T-helper 1 cell treated with Interleukin-12 subunit alpha and Interleukin-12 subunit beta and Interleukin-4 antibody, amounts not matched to agents 30 μg/mL and 1 μg/mL, for 36 hours (primary cell): ENCODE data around the gene WDR5.

ENCODE experiments used
- H3K27ac Mint-ChIP-seq: one replicate; pipeline ENCODE4 v1.8.0; 2021; ENCODE audit warnings: mild to moderate bottlenecking, mixed read lengths
- H3K27me3 Mint-ChIP-seq: one replicate; pipeline ENCODE4 v1.8.0; 2021; ENCODE audit warnings: low read depth, mixed read lengths
- H3K36me3 Mint-ChIP-seq: one replicate; pipeline ENCODE4 v1.8.0; 2021; ENCODE audit warnings: low read depth, mixed read lengths
- H3K4me1 Mint-ChIP-seq: one replicate; pipeline ENCODE4 v1.8.0; 2021; ENCODE audit warnings: low read depth, mixed read lengths
- H3K4me3 Mint-ChIP-seq: one replicate; pipeline ENCODE4 v1.8.0; 2021; ENCODE audit warnings: mild to moderate bottlenecking, moderate library complexity, mixed read lengths
- H3K9me3 Mint-ChIP-seq: one replicate; pipeline ENCODE4 v1.8.0; 2021; ENCODE audit warnings: mixed read lengths

The WDR5 gene

GRCh38 chr9:134171316-134172197 is 35.7 kb downstream of the WDR5 start:
- H3K4me1 Mint-ChIP-seq, result no peaks in the 10 kb centered on the region
- H3K27me3 Mint-ChIP-seq, result no peaks in the 10 kb centered on the region
- peaks cover 4% of the 10 kb centered on the region for H3K9me3 Mint-ChIP-seq
- no peak overlapping the region for H3K4me3 Mint-ChIP-seq
- no peak overlapping the region for H3K27ac Mint-ChIP-seq
- H3K36me3 Mint-ChIP-seq, result no peaks in the 10 kb centered on the region

- H3K36me3 Mint-ChIP-seq, result no peaks in the 10 kb centered on the region
- H3K27ac Mint-ChIP-seq, result no peak overlapping the region
- no peak overlapping the region for H3K4me3 Mint-ChIP-seq
- peaks cover 4% of the 10 kb centered on the region for H3K9me3 Mint-ChIP-seq
- no peaks in the 10 kb centered on the region for H3K27me3 Mint-ChIP-seq
- H3K4me1 Mint-ChIP-seq, result no peaks in the 10 kb centered on the region
Observed at GRCh38 chr9:134172198-134173126, 36.6 kb downstream of the WDR5 start.

DNA sequence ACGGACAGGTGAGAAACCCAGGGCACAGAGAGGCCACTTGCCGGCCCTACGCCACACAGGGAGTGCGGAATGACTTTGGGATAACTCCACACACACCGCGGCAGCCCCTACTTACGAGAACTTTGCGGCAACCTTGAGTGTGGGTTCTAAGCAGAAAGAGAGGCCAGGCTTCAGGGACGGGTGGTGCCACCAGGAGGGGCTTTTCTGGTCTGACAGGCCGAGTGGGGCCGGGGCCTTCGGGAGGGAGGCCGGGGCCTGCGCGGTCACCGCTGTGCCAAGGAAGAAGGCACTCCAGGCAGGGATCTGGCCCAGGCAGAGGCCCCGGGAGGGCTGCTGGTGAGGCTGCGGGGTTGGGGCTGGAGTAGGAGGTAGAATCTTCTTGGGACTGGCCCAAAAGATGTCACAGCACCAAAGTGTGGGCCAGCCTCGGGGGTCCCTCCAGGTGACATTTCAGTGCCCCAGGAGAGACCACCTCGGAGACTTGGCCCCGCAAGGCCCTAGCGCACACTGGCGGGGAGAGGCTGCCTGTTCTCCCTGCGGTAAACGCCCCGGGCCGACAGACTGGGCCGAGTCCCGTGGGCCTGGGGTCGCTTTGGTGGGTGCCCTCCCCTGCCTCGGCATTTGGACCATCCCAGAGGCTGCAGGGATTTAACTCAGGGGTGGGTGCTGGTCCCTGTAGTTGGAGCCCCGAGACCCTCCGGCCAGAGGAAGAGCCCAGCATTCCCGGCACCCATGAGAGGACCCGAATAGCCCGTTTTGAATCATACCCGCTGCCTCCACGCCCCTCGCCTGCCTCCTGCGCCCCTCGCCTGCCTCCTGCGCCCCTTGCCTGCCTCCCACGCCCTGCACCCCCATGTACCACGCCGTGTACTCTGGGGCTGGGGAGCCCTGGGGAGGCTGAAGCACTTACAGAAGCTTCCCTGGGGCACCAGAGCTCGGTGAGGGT is 37.5 kb downstream of the WDR5 start:
- Mint-ChIP-seq H3K4me1 (no peaks in the 10 kb centered on the region), H3K36me3 (no peaks in the 10 kb centered on the region), H3K9me3 (peaks cover 4% of the 10 kb centered on the region), H3K4me3 (no peak overlapping the region), H3K27me3 (no peaks in the 10 kb centered on the region), H3K27ac (no peak overlapping the region)

- no peaks in the 10 kb centered on the region for H3K36me3 Mint-ChIP-seq
- no peaks in the 10 kb centered on the region for H3K27me3 Mint-ChIP-seq
- H3K27ac Mint-ChIP-seq, result no peak overlapping the region
- H3K9me3 Mint-ChIP-seq, result no peaks in the 10 kb centered on the region
- H3K4me1 Mint-ChIP-seq, result no peaks in the 10 kb centered on the region
- no peak overlapping the region for H3K4me3 Mint-ChIP-seq
Observed at GRCh38 chr9:134174073-134174449, 38.2 kb downstream of the WDR5 start.

- H3K27ac Mint-ChIP-seq, result no peak overlapping the region
- no peaks in the 10 kb centered on the region for H3K4me1 Mint-ChIP-seq
- H3K36me3 Mint-ChIP-seq, result no peaks in the 10 kb centered on the region
- H3K27me3 Mint-ChIP-seq, result no peaks in the 10 kb centered on the region
- no peak overlapping the region for H3K4me3 Mint-ChIP-seq
- no peaks in the 10 kb centered on the region for H3K9me3 Mint-ChIP-seq
Observed at GRCh38 chr9:134174526-134175290, 38.8 kb downstream of the WDR5 start.

DNA sequence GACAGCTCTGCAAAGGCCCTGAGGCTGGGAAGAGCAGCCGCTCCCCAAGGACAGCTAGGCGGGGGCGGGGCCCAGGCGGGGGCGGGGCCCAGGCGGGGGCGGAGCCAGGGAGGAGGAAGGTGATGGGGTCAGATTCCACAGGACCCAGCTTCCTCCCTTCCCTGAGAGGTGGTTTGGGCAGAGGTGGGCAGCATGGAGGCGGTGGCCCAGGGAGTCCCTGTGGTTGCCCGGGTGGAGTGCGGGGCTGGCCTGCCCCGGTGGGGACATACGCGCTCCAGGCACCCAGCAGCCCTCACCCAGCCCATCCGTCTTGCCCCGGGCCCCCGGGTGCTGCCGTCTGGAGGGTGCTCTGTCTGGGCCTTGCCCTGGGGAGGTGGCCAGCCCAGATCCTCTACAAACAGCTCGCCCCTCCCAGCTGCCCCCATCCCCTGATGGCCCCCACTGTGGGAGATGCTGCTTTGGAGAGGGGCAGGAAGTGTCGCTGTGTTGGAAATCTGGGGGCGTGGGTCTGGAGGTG is 39.5 kb downstream of the WDR5 start:
- H3K4me1 Mint-ChIP-seq, result no peaks in the 10 kb centered on the region
- H3K27ac Mint-ChIP-seq, result no peak overlapping the region
- no peaks in the 10 kb centered on the region for H3K36me3 Mint-ChIP-seq
- no peaks in the 10 kb centered on the region for H3K9me3 Mint-ChIP-seq
- no peak overlapping the region for H3K4me3 Mint-ChIP-seq
- H3K27me3 Mint-ChIP-seq, result no peaks in the 10 kb centered on the region

- Mint-ChIP-seq H3K27me3 (no peaks in the 10 kb centered on the region), H3K4me3 (no peak overlapping the region), H3K36me3 (no peaks in the 10 kb centered on the region), H3K4me1 (no peaks in the 10 kb centered on the region), H3K27ac (no peak overlapping the region), H3K9me3 (no peaks in the 10 kb centered on the region)
Observed at GRCh38 chr9:134175808-134176598, 40.1 kb downstream of the WDR5 start.

DNA sequence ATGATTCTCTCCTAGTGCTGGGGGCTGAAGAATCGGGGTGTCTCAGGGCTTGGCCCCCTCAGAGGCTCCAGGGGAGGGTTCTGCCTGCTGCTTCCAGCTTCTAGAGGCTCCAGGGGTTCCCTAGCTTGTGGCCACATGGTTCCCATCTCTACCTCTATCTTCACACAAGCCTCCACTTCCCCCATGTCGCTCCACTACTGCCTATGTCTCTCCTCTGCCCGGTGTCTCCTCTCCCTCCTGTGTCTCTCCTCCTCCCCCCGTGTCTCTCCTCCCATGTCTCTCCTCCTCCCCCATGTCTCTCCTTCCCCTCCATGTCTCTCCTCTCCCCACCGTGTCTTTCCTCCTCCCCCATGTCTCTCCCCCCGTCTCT is 40.7 kb downstream of the WDR5 start:
- Mint-ChIP-seq H3K4me1 (no peaks in the 10 kb centered on the region), H3K27me3 (no peaks in the 10 kb centered on the region), H3K27ac (no peak overlapping the region), H3K36me3 (no peaks in the 10 kb centered on the region), H3K4me3 (no peak overlapping the region), H3K9me3 (no peaks in the 10 kb centered on the region)

DNA sequence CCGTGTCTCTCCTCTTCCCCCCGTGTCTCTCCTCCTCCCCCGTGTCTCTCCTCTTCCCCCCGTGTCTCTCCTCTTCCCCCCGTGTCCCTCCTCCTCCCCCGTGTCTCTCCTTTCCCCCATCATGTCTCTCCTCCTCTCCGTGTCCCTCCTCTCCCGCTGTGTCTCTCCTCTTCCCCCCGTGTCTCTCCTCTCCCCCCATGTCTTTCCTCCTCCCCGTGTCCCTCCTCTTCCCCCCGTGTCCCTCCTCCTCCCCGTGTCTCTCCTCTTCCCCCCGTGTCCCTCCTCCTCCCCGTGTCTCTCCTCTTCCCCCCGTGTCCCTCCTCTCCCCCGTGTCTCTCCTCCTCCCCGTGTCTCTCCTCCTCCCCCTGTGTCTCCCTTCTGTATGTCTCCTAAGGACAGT is 41.3 kb downstream of the WDR5 start:
- H3K27ac Mint-ChIP-seq, result no peak overlapping the region
- H3K27me3 Mint-ChIP-seq, result no peaks in the 10 kb centered on the region
- peaks cover under 1% of the 10 kb centered on the region for H3K9me3 Mint-ChIP-seq
- no peaks in the 10 kb centered on the region for H3K36me3 Mint-ChIP-seq
- H3K4me3 Mint-ChIP-seq, result no peak overlapping the region
- H3K4me1 Mint-ChIP-seq, result peaks cover 3% of the 10 kb centered on the region

DNA sequence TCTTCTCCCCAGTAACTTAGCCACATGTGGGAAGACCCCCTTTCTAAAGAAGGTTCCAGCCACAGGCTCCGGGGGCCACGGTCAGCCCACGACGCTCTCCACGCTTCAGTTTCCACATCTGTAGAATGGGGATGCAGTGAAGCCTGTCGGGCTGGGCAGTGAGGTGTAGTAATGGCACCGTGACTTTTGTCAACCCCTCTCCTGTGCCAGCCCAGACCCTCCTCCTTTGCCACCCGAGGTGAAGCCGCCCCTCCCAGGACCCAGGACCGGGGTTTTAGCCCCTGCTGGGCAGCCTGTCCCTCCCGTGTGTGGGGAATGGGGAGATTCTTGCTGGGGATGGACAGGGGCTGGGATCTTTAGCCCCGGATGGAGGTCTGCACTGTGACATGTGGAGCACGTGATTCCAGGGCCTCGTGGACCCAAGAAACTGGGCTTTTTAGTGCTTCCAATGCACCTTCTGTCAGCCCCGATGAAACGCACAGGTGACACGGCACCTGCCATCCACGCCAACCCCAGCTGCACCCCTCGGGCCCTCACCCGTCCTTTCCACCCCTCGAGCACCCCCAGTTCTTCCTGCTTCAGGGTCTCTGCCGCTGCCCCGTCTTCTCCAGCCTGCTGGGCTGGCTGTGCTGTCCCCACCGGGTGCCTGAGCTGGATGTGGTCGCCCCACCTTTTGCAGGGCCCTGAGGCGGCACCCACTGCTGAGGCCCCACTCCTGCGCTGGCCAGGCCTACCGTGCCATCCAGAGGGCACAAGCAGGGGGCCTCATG is 41.9 kb downstream of the WDR5 start:
- peaks cover 4% of the 10 kb centered on the region for H3K36me3 Mint-ChIP-seq
- H3K27me3 Mint-ChIP-seq, result no peaks in the 10 kb centered on the region
- no peak overlapping the region for H3K27ac Mint-ChIP-seq
- no peak overlapping the region for H3K4me3 Mint-ChIP-seq
- peaks cover 7% of the 10 kb centered on the region for H3K9me3 Mint-ChIP-seq
- H3K4me1 Mint-ChIP-seq, result peaks cover 9% of the 10 kb centered on the region

- Mint-ChIP-seq H3K4me1 (peaks cover 10% of the 10 kb centered on the region), H3K4me3 (no peak overlapping the region), H3K27ac (no peak overlapping the region), H3K27me3 (no peaks in the 10 kb centered on the region), H3K36me3 (peaks cover 5% of the 10 kb centered on the region), H3K9me3 (peaks cover 7% of the 10 kb centered on the region)
Observed at GRCh38 chr9:134178394-134178767, 42.5 kb downstream of the WDR5 start.

- Mint-ChIP-seq H3K4me1 (peaks cover 10% of the 10 kb centered on the region), H3K9me3 (peaks cover 7% of the 10 kb centered on the region), H3K27ac (no peak overlapping the region), H3K4me3 (no peak overlapping the region), H3K36me3 (peaks cover 5% of the 10 kb centered on the region), H3K27me3 (no peaks in the 10 kb centered on the region)
Observed at GRCh38 chr9:134178768-134179551, 43.1 kb downstream of the WDR5 start.
